ENCODE data around the gene ZNF783. TPM values are rescaled to one million over a fixed set of nuclear protein-coding genes. Genes with fewer than 3 reads are reported as not detected.

The ZNF783 gene
- total and polyA plus RNA-seq, 2 experiments from 2014 or later: 7.8 to 7.9 TPM

DNA sequence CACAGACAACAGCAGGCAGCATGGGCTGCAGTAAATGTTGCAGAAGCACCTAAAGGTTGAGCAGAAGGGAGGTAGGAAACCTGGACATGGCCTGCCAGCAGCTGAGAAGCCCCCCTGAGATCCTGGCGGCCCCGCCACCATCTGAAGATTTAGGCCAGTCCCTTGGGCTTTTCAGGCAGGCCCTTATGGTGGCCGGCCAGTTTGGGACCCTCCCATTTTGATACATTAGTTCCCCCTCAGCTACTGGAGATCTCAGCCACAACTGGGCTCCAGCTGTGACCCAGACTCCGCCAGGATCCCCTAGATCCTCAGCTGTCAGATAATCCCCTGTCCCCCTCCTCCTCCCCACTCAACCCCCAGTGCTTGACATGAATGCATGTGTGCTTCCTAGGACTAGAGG is 34.4 kb downstream of the ZNF783 start:
- Histone ChIP-seq H3K9me3 (ENCODE audit: low read depth) (no peaks in the 10 kb centered on the region), H3K4me3 (no peak overlapping the region), H3K27ac (no peak overlapping the region), H3K4me1 (ENCODE audit: insufficient read depth) (no peaks in the 10 kb centered on the region), H4K20me1 (ENCODE audit: insufficient read depth, poor library complexity, severe bottlenecking) (no peaks in the 10 kb centered on the region), H3K4me2 (no peak overlapping the region), H3K79me2 (no peaks in the 10 kb centered on the region), H3K27me3 (no peaks in the 10 kb centered on the region), H3K9me2 (replicated peaks; ENCODE audit: insufficient read depth) (no peaks in the 10 kb centered on the region), H2AFZ (no peak overlapping the region), H3K36me3 (replicated peaks; ENCODE audit: insufficient read depth, low read depth) (no peaks in the 10 kb centered on the region)
- no peak for DNase-seq (ENCODE audit: low spot score)
- no peak for TF ChIP-seq EZH2 (IDR thresholded peaks at IDR 0.05; ENCODE audit: borderline replicate concordance)
- TF ChIP-seq EZH2phosphoT487 (IDR thresholded peaks at IDR 0.05; ENCODE audit: low read depth, severe bottlenecking, unreplicated experiment): no peak
- TF ChIP-seq, protein P1, sequence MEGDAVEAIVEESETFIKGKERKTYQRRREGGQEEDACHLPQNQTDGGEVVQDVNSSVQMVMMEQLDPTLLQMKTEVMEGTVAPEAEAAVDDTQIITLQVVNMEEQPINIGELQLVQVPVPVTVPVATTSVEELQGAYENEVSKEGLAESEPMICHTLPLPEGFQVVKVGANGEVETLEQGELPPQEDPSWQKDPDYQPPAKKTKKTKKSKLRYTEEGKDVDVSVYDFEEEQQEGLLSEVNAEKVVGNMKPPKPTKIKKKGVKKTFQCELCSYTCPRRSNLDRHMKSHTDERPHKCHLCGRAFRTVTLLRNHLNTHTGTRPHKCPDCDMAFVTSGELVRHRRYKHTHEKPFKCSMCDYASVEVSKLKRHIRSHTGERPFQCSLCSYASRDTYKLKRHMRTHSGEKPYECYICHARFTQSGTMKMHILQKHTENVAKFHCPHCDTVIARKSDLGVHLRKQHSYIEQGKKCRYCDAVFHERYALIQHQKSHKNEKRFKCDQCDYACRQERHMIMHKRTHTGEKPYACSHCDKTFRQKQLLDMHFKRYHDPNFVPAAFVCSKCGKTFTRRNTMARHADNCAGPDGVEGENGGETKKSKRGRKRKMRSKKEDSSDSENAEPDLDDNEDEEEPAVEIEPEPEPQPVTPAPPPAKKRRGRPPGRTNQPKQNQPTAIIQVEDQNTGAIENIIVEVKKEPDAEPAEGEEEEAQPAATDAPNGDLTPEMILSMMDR (IDR thresholded peaks at IDR 0.05; ENCODE audit: poor library complexity): no peak
- 93% methylated on average over 4 of the region's 4 CpGs for WGBS (ENCODE audit: low lambda C conversion rate, missing lambda C conversion rate)

DNA sequence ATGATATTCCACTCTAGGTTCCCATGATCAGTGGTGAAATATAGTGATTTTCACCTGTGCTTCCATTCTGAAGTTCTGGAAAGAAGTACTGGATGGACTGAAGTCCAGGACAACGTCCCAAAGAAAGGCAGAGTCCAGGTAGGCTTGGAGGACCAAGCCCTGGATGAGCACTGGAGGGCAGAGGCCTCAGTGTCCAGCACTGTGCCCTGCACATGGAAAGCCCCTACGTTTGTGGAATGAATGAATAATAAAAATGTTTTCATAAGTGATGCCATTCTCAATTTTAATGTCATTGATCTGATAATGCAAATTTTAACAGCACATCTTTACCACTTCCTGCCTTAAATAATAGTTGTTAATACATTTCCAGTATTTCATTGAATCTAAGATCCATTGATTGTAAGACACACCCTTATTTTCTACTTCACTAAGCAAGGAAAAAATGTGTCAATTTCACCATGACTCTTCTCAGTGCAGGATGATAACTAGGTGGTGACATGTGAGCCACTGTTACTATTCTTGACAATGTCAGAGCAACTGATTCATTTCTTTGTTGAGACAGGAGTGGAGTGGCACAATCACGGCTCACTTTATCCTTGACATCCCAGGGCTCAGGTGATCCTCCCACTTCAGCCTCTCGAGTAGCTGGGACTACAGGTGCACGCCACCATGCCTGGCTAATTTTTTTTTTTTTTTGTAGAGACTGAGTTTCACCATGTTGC is 35.2 kb downstream of the ZNF783 start:
- Histone ChIP-seq H3K4me2 (no peak overlapping the region), H2AFZ (no peak overlapping the region), H3K9me2 (replicated peaks; ENCODE audit: insufficient read depth) (no peaks in the 10 kb centered on the region), H3K27me3 (no peaks in the 10 kb centered on the region), H4K20me1 (ENCODE audit: insufficient read depth, poor library complexity, severe bottlenecking) (no peaks in the 10 kb centered on the region), H3K79me2 (no peaks in the 10 kb centered on the region), H3K4me1 (ENCODE audit: insufficient read depth) (no peaks in the 10 kb centered on the region), H3K9me3 (ENCODE audit: low read depth) (no peaks in the 10 kb centered on the region), H3K27ac (no peak overlapping the region), H3K36me3 (replicated peaks; ENCODE audit: insufficient read depth, low read depth) (no peaks in the 10 kb centered on the region), H3K4me3 (no peak overlapping the region)
- TF ChIP-seq EZH2 (IDR thresholded peaks at IDR 0.05; ENCODE audit: borderline replicate concordance): no peak
- 80% methylated on average over 5 of the region's 5 CpGs for WGBS (ENCODE audit: low lambda C conversion rate, missing lambda C conversion rate)
- no peak for DNase-seq (ENCODE audit: low spot score)

GRCh38 chr7:149300620-149301285 is 38.8 kb downstream of the ZNF783 start:
- H3K9me2 ChIP-seq (replicated peaks; ENCODE audit: insufficient read depth): no peaks in the 10 kb centered on the region
- no peaks in the 10 kb centered on the region for H3K79me2 ChIP-seq
- WGBS (ENCODE audit: low lambda C conversion rate, missing lambda C conversion rate): 84% methylated on average over 8 of the region's 8 CpGs
- no peak overlapping the region for H2AFZ ChIP-seq
- H3K9me3 ChIP-seq (ENCODE audit: low read depth): no peaks in the 10 kb centered on the region
- H3K27ac ChIP-seq: no peak overlapping the region
- H3K4me3 ChIP-seq: no peak overlapping the region
- no peaks in the 10 kb centered on the region for H3K27me3 ChIP-seq
- H3K4me2 ChIP-seq: no peak overlapping the region
- no peaks in the 10 kb centered on the region for H3K4me1 ChIP-seq (ENCODE audit: insufficient read depth)
- DNase-seq (ENCODE audit: low spot score): no peak
- no peaks in the 10 kb centered on the region for H3K36me3 ChIP-seq (replicated peaks; ENCODE audit: insufficient read depth, low read depth)
- H4K20me1 ChIP-seq (ENCODE audit: insufficient read depth, poor library complexity, severe bottlenecking): no peaks in the 10 kb centered on the region
- TF ChIP-seq, protein P1 (IDR thresholded peaks at IDR 0.05; ENCODE audit: poor library complexity): no peak
- TF ChIP-seq EZH2 (IDR thresholded peaks at IDR 0.05; ENCODE audit: borderline replicate concordance) (no peak), EZH2phosphoT487 (IDR thresholded peaks at IDR 0.05; ENCODE audit: low read depth, severe bottlenecking, unreplicated experiment) (no peak)

GRCh38 chr7:149302222-149302621 is 40.2 kb downstream of the ZNF783 start:
- Histone ChIP-seq H3K27ac (no peak overlapping the region), H3K79me2 (no peaks in the 10 kb centered on the region), H3K27me3 (no peaks in the 10 kb centered on the region), H3K4me1 (ENCODE audit: insufficient read depth) (no peaks in the 10 kb centered on the region), H3K9me3 (ENCODE audit: low read depth) (no peaks in the 10 kb centered on the region), H3K4me2 (no peak overlapping the region), H3K4me3 (no peak overlapping the region), H4K20me1 (ENCODE audit: insufficient read depth, poor library complexity, severe bottlenecking) (no peaks in the 10 kb centered on the region), H2AFZ (no peak overlapping the region), H3K9me2 (replicated peaks; ENCODE audit: insufficient read depth) (no peaks in the 10 kb centered on the region), H3K36me3 (replicated peaks; ENCODE audit: insufficient read depth, low read depth) (no peaks in the 10 kb centered on the region)
- no peak for DNase-seq (ENCODE audit: low spot score)
- 92% methylated on average over 12 of the region's 12 CpGs for WGBS (ENCODE audit: low lambda C conversion rate, missing lambda C conversion rate)
- no peak for TF ChIP-seq EZH2phosphoT487 (IDR thresholded peaks at IDR 0.05; ENCODE audit: low read depth, severe bottlenecking, unreplicated experiment)
- TF ChIP-seq, protein P1 (IDR thresholded peaks at IDR 0.05; ENCODE audit: poor library complexity): no peak
- TF ChIP-seq EZH2 (IDR thresholded peaks at IDR 0.05; ENCODE audit: borderline replicate concordance): no peak

Data from hepatocyte (in vitro differentiated cells).